Panc1 (cell line): ENCODE measurements around the gene SDK2. TPM values are rescaled to one million over a fixed set of nuclear protein-coding genes. Genes with fewer than 3 reads are reported as not detected.

Experiments used
- ATAC-seq: fragments of 200-7000 bp; cut with Tn5 transposase; 2 replicates; pipeline ENCODE4 v1.9.1; 2020; ENCODE audit warnings: mild to moderate bottlenecking, moderate library complexity
- BruUV-seq: library from RNA; stranded (reverse); fragments of 400-500 nt; replicated peaks from 2 replicates; lab custom pipeline; 2021; lab: Mats Ljungman, UMichigan
- CTCF ChIA-PET: fragments of 300-600 bp; sonication (Branson Sonifier 250); formaldehyde crosslinking; loops from one replicate; lab custom pipeline; 2022; ENCODE audit warnings: antibody characterized with exemption; lab: Charles Lee
- POLR2A ChIA-PET: fragments of 300-600 bp; sonication (Branson Sonifier 250); formaldehyde crosslinking; loops from one replicate; lab custom pipeline; 2022; ENCODE audit warnings: antibody characterized with exemption; lab: Charles Lee
- DNase-seq: peaks from one replicate; pipeline ENCODE4 v3.0.0-alpha.2; 2010; ENCODE audit warnings: low read depth, low spot score
- H3K27ac ChIP-seq: 2 replicates; pipeline ENCODE4 v1.5.1; 2011; ENCODE audit warnings: mild to moderate bottlenecking, low read length, inconsistent platforms
- H3K27me3 ChIP-seq: fragments of 200-500 bp; sonication (Bioruptor generic); 2 replicates; pipeline ENCODE4 v1.6.0; 2014; ENCODE audit warnings: low read length, inconsistent platforms; ENCODE audit not compliant: control insufficient read depth, insufficient read depth
- H3K36me3 ChIP-seq: fragments of 200-500 bp; sonication (Bioruptor generic); 2 replicates; pipeline ENCODE4 v1.5.1; 2014; ENCODE audit warnings: inconsistent platforms, mild to moderate bottlenecking, low read length, moderate library complexity; ENCODE audit not compliant: control insufficient read depth, insufficient read depth
- H3K4me1 ChIP-seq: 2 replicates; pipeline ENCODE4 v1.5.1; 2011; ENCODE audit warnings: inconsistent platforms, mild to moderate bottlenecking, low read length, moderate library complexity; ENCODE audit not compliant: control insufficient read depth, insufficient read depth
- H3K4me3 ChIP-seq, 2 experiments: 2 replicates each; pipeline ENCODE4 v1.5.1; 2011 to 2012; ENCODE audit warnings: low read depth in 2 of 2, low read length in 2 of 2, mild to moderate bottlenecking in 2 of 2, inconsistent platforms in 1 of 2, moderate library complexity in 1 of 2
- H3K9me3 ChIP-seq: fragments of 200-500 bp; sonication (Bioruptor generic); 2 replicates; pipeline ENCODE4 v1.5.1; 2014; ENCODE audit warnings: low read depth, mild to moderate bottlenecking, inconsistent platforms, low read length, moderate library complexity; ENCODE audit not compliant: control insufficient read depth, insufficient read depth
- CTCF ChIP-seq: fragments of 450-650 bp; IDR thresholded peaks from 2 replicates; pipeline ENCODE4 v1.5.1; 2017; ENCODE audit warnings: mild to moderate bottlenecking
- POLR2AphosphoS5 ChIP-seq: IDR thresholded peaks from 2 replicates; pipeline ENCODE4 v1.6.1; 2012; ENCODE audit warnings: mild to moderate bottlenecking, low read depth, low read length, moderate library complexity
- REST ChIP-seq, 2 experiments: IDR thresholded peaks; 2 replicates each; pipeline ENCODE4 v1.6.1; 2011 to 2012; ENCODE audit warnings: low read depth in 2 of 2, control low read depth in 1 of 2, low read length in 1 of 2, mild to moderate bottlenecking in 1 of 2, moderate library complexity in 1 of 2; ENCODE audit not compliant: insufficient read depth in 1 of 2
- SIN3A ChIP-seq: IDR thresholded peaks from 2 replicates; pipeline ENCODE4 v1.6.1; 2012; ENCODE audit warnings: low read depth, mild to moderate bottlenecking, low read length, moderate library complexity, borderline replicate concordance; ENCODE audit not compliant: insufficient read depth
- TCF7L2 ChIP-seq: IDR thresholded peaks from 2 replicates; pipeline ENCODE4 v1.6.1; 2011; ENCODE audit warnings: mild to moderate bottlenecking, low read depth, low read length, inconsistent platforms
- in situ Hi-C: cut with HindIII; loops from 2 replicates; pipeline ENCODE4 v1.10.0; 2016; ENCODE audit warnings: low sequenced_read_pairs, low pct_unique_long_range_greater_than_20kb
- intact Hi-C: fragments of 100-400 bp; cut with micrococcal nuclease; formaldehyde crosslinking; loops from one replicate; pipeline ENCODE4 v1.10.0; 2022; ENCODE audit not compliant: unreplicated experiment
- total RNA-seq: library from RNA; stranded (reverse); gene quantifications from one replicate; pipeline ENCODE4 v1.2.1, GENCODE V29; 2021; ENCODE audit not compliant: unreplicated experiment

SDK2 gene
- total RNA-seq, 1 experiment from 2014 or later: 0.41 TPM

- intact Hi-C loops: loop anchor here (2.0 to 10.0 kb wide), 3 partner anchors 215 to 747 kb away; partner anchors contain the start of gene SDK2
- CTCF ChIA-PET: interaction anchor here (0.6 to 1.6 kb wide), 8 partner anchors 11 to 1503 kb away, joined by 3 to 8 read pairs (median 3); partner anchors contain the start of gene SDK2
- H3K27me3 ChIP-seq: peaks cover 5% of the 10 kb centered on the region
- no peak overlapping the region for H3K27ac ChIP-seq
- H3K4me1 ChIP-seq: no peaks in the 10 kb centered on the region
- no peaks in the 10 kb centered on the region for H3K36me3 ChIP-seq
- peak; percentile 20 for DNase-seq
- no peaks in the 10 kb centered on the region for H3K9me3 ChIP-seq
- in situ Hi-C loops: no loop called here
- no peak for TF ChIP-seq TCF7L2
- TF ChIP-seq CTCF: peak; percentile 98
- TF ChIP-seq REST (IDR thresholded peaks at IDR 0.05; ENCODE audit: insufficient read depth in 1 of 2, low read depth in 2 of 2, low read length in 1 of 2): no peak
- TF ChIP-seq POLR2AphosphoS5: no peak
- peak; percentile 93 for ATAC-seq
- POLR2A ChIA-PET: no interaction called here
- BruUV-seq: no TSS peak
- H3K4me3 ChIP-seq: no peak overlapping the region
Observed at GRCh38 chr17:73429440-73430164, 214.6 kb downstream of the SDK2 start.

GRCh38 chr17:73427198-73427597 lies 217.0 kb downstream of the SDK2 start:
- CTCF ChIA-PET: no interaction called here
- Histone ChIP-seq H3K27me3 (peaks cover 5% of the 10 kb centered on the region), H3K9me3 (no peaks in the 10 kb centered on the region), H3K4me3 (no peak overlapping the region), H3K27ac (no peak overlapping the region), H3K36me3 (no peaks in the 10 kb centered on the region), H3K4me1 (no peaks in the 10 kb centered on the region)
- POLR2A ChIA-PET: no interaction called here
- ATAC-seq (no peak), DNase-seq (no peak)
- intact Hi-C loops: loop anchor here (10.0 kb wide), 1 partner anchor 218 kb away; the partner anchor contains the start of gene SDK2
- in situ Hi-C loops: no loop called here
- BruUV-seq: no TSS peak
- no peak for TF ChIP-seq REST (IDR thresholded peaks at IDR 0.05; ENCODE audit: insufficient read depth in 1 of 2, low read depth in 2 of 2, low read length in 1 of 2)
- no peak for TF ChIP-seq CTCF
- no peak for TF ChIP-seq SIN3A
- TF ChIP-seq POLR2AphosphoS5: no peak
- TF ChIP-seq TCF7L2: no peak
